HepG2 (cell line): Measurements from ENCODE around the gene NR2F6. TPM values are rescaled to one million over a fixed set of nuclear protein-coding genes. Genes with fewer than 3 reads are reported as not detected.

Experiments used
- ARID2 ChIP-seq: sonication (generic); formaldehyde crosslinking; IDR thresholded peaks from 2 replicates; pipeline ENCODE4 v1.8.1; 2022; ENCODE audit warnings: mild to moderate bottlenecking, missing genetic modification reagents, borderline replicate concordance
- CEBPG ChIP-seq: IDR thresholded peaks from 2 replicates; pipeline ENCODE4 v1.6.1; 2016
- FOXK1 ChIP-seq: sonication (generic); formaldehyde crosslinking; IDR thresholded peaks from 2 replicates; pipeline ENCODE4 v1.4.0; 2020; ENCODE audit warnings: low read depth, missing genetic modification reagents, borderline replicate concordance
- HDAC2 ChIP-seq: sonication (generic); formaldehyde crosslinking; IDR thresholded peaks from 2 replicates; pipeline ENCODE4 v1.4.0; 2020; ENCODE audit warnings: missing genetic modification reagents
- KDM3A ChIP-seq: IDR thresholded peaks from 2 replicates; pipeline ENCODE4 v1.6.1; 2018; ENCODE audit warnings: low read depth, missing compliant biosample characterization
- NCOR1 ChIP-seq: fragments of 200-600 bp; sonication (generic); IDR thresholded peaks from 2 replicates; pipeline ENCODE4 v1.7.0; 2017; ENCODE audit warnings: antibody characterized with exemption, low read length, borderline replicate concordance
- POGZ ChIP-seq: sonication (generic); formaldehyde crosslinking; IDR thresholded peaks from 2 replicates; pipeline ENCODE4 v1.4.0; 2020; ENCODE audit warnings: mild to moderate bottlenecking, missing genetic modification reagents
- PTBP1 ChIP-seq: fragments of 200-400 bp; formaldehyde crosslinking; IDR thresholded peaks from 2 replicates; pipeline ENCODE4 v1.6.1; 2018; ENCODE audit warnings: low read length, low read depth; ENCODE audit not compliant: poor library complexity, severe bottlenecking
- RCOR2 ChIP-seq: IDR thresholded peaks from 2 replicates; pipeline ENCODE4 v1.6.1; 2016; ENCODE audit warnings: missing biosample characterization, missing genetic modification reagents
- SMYD3 ChIP-seq: sonication (generic); formaldehyde crosslinking; IDR thresholded peaks from 2 replicates; pipeline ENCODE4 v1.8.1; 2023; ENCODE audit warnings: mild to moderate bottlenecking, missing genetic modification reagents
- SRSF4 ChIP-seq: fragments of 200-400 bp; formaldehyde crosslinking; IDR thresholded peaks from one replicate; pipeline ENCODE4 v1.6.1; 2018; ENCODE audit warnings: mild to moderate bottlenecking, low read depth, low read length, moderate library complexity; ENCODE audit not compliant: poor library complexity, severe bottlenecking
- THRA ChIP-seq: sonication (generic); formaldehyde crosslinking; IDR thresholded peaks from 2 replicates; pipeline ENCODE4 v1.4.0; 2020; ENCODE audit warnings: missing genetic modification reagents, borderline replicate concordance
- U2AF2 ChIP-seq: fragments of 200-400 bp; formaldehyde crosslinking; IDR thresholded peaks from 2 replicates; pipeline ENCODE4 v1.6.1; 2017; ENCODE audit warnings: low read depth, mild to moderate bottlenecking, low read length
- ZFP91 ChIP-seq: sonication (generic); formaldehyde crosslinking; IDR thresholded peaks from 2 replicates; pipeline ENCODE4 v1.9.0; 2022; ENCODE audit warnings: missing genetic modification reagents, mild to moderate bottlenecking, borderline replicate concordance
- ZMAT5 ChIP-seq: sonication (generic); formaldehyde crosslinking; IDR thresholded peaks from 2 replicates; pipeline ENCODE4 v1.5.0; 2020; ENCODE audit warnings: mild to moderate bottlenecking, low read depth, missing genetic modification reagents, borderline replicate concordance
- ZNF335 ChIP-seq: sonication (generic); formaldehyde crosslinking; IDR thresholded peaks from 2 replicates; pipeline ENCODE4 v1.4.0; 2020; ENCODE audit warnings: missing genetic modification reagents
- ZNF770 ChIP-seq: sonication (generic); formaldehyde crosslinking; IDR thresholded peaks from 2 replicates; pipeline ENCODE4 v1.5.0; 2020; ENCODE audit warnings: mild to moderate bottlenecking, missing genetic modification reagents
- ZNF879 ChIP-seq: sonication (generic); formaldehyde crosslinking; IDR thresholded peaks from 2 replicates; pipeline ENCODE4 v1.8.1; 2023; ENCODE audit warnings: missing genetic modification reagents
- polyA plus RNA-seq, 8 experiments: library from polyadenylated mRNA; depleted of rRNA in 3 of 8; stranded (reverse) in 7 of 8; unstranded in 1 of 8; fragments of >200 nt; fragmentation: Illumina TruSeq in 4 of 8; extraction: Trizol in 4 of 8; gene quantifications; 2 replicates each; pipeline versions ENCODE4 v1.2.1 to v1.2.3, GENCODE V29; 2011 to 2016; ENCODE audit warnings: low read depth in 4 of 8, missing spikeins in 1 of 8, mixed read lengths in 1 of 8; ENCODE audit not compliant: insufficient read depth in 1 of 8
- total RNA-seq, 5 experiments: library from RNA; depleted of rRNA; stranded (reverse); fragments of >200 nt; fragmentation: Illumina TruSeq; extraction: Trizol; gene quantifications; 2 replicates each; pipeline ENCODE4 v1.2.3, GENCODE V29; 2016; ENCODE audit warnings: low read depth in 1 of 5
- TF ChIP-seq, protein P1 (sequence below): sonication (generic); formaldehyde crosslinking; IDR thresholded peaks from 2 replicates; pipeline ENCODE4 v1.4.0; 2020; ENCODE audit warnings: missing genetic modification reagents
- TF ChIP-seq, protein P2 (sequence below): IDR thresholded peaks from 2 replicates; pipeline ENCODE4 v1.6.1; 2018; ENCODE audit warnings: missing genetic modification reagents

NR2F6 gene
- total and polyA plus RNA-seq, 2 of the 13 experiments (the other 11 are each of a cell fraction or from before 2014, with no cell fraction given) = 30.9 to 72.4 TPM

DNA sequence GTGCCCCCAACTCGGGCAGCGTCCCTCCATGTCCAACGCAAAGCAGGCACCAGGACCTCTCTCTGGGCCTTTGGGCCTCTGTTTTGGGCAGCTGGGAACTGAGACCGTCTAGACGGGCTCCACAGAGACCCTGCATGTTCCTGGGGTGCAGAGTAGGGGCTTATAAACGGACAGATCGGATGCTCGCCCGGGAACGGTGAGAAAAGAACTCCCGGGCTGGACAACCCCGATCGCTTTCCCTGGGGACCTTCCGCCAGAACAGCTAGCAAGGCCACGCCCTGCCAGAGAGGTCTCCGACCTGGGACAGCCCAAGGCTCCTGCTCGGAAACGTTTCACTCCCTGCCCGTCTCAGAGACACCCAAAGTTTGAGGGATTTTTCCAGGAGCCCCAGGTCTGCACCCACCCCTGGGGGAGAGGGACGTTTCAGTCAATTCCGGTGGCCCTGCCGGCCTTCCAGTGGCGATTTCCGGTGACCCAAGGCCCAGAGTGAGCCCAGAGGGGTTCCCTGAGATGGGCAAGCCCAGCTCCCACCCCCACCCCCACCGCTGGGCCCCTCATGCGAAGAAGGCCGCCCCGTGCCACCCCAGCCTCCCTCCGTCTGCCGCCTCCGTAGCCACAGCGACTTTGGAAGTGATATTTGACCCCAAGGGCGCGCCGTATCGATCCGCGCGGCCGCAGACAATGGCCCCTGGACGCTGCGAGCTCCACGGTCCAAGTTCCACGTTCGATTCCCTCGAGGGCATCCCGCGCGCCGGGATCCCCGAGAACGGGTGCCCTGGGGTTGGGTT, 1.7 kb downstream of the NR2F6 start (continued):
- peak; percentile 75; the same call in 1 of the 2 replicates for TF ChIP-seq RCOR2 (CRISPR knock-in tag)
- TF ChIP-seq SRSF4 = no peak
- TF ChIP-seq CEBPG (CRISPR knock-in tag) = no peak
- TF ChIP-seq ZFP91 (CRISPR knock-in tag) = 0 out of 2 replicates have a peak, but pooled peaks have one; percentile 15
- peak; percentile 82; the same call in 1 of the 2 replicates for TF ChIP-seq KDM3A (CRISPR knock-in tag)
- peak; percentile 8; the same call in 1 of the 2 replicates for TF ChIP-seq POGZ (CRISPR knock-in tag)
- TF ChIP-seq HDAC2 = peak; percentile 91
- TF ChIP-seq NCOR1 = peak; percentile 92
- TF ChIP-seq ZMAT5 (CRISPR knock-in tag) = no peak
- peak; percentile 43; the same call in 1 of the 2 replicates for TF ChIP-seq ZNF770 (CRISPR knock-in tag)
- no peak for TF ChIP-seq ZNF879
- TF ChIP-seq SMYD3 (CRISPR knock-in tag) = no peak
- TF ChIP-seq THRA (CRISPR knock-in tag) = peak; percentile 84
- TF ChIP-seq, protein P1, sequence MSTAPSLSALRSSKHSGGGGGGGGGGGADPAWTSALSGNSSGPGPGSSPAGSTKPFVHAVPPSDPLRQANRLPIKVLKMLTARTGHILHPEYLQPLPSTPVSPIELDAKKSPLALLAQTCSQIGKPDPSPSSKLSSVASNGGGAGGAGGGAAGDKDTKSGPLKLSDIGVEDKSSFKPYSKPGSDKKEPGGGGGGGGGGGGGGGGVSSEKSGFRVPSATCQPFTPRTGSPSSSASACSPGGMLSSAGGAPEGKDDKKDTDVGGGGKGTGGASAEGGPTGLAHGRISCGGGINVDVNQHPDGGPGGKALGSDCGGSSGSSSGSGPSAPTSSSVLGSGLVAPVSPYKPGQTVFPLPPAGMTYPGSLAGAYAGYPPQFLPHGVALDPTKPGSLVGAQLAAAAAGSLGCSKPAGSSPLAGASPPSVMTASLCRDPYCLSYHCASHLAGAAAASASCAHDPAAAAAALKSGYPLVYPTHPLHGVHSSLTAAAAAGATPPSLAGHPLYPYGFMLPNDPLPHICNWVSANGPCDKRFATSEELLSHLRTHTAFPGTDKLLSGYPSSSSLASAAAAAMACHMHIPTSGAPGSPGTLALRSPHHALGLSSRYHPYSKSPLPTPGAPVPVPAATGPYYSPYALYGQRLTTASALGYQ (CRISPR knock-in tag) = peak; percentile 75; the same call in 1 of the 2 replicates
- TF ChIP-seq, protein P2, sequence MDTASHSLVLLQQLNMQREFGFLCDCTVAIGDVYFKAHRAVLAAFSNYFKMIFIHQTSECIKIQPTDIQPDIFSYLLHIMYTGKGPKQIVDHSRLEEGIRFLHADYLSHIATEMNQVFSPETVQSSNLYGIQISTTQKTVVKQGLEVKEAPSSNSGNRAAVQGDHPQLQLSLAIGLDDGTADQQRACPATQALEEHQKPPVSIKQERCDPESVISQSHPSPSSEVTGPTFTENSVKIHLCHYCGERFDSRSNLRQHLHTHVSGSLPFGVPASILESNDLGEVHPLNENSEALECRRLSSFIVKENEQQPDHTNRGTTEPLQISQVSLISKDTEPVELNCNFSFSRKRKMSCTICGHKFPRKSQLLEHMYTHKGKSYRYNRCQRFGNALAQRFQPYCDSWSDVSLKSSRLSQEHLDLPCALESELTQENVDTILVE (CRISPR knock-in tag) = peak; percentile 22; the same call in 1 of the 2 replicates
- no peak for TF ChIP-seq ARID2
- TF ChIP-seq U2AF2 = no peak
- no peak for TF ChIP-seq ZNF335 (CRISPR knock-in tag)
- no peak for TF ChIP-seq PTBP1
- peak; percentile 77; the same call in 1 of the 2 replicates for TF ChIP-seq FOXK1
